Subcutaneous abdominal adipose tissue (tissue), 5 donors: ENCODE data around the gene SKI.

ENCODE experiments used
- H3K27ac ChIP-seq: one replicate; pipeline ENCODE4 v1.7.0; 2013; ENCODE audit warnings: low read depth, mild to moderate bottlenecking, inconsistent platforms, low read length, moderate library complexity
- H3K27me3 ChIP-seq, 5 donors: one replicate each; pipeline ENCODE4 v1.7.0; 2013; ENCODE audit warnings: low read length in 5 of 5, inconsistent platforms in 1 of 5; ENCODE audit not compliant: control insufficient read depth in 5 of 5, insufficient read depth in 4 of 5
- H3K36me3 ChIP-seq, 5 donors: one replicate each; pipeline ENCODE4 v1.7.0; 2013; ENCODE audit warnings: low read length in 5 of 5; ENCODE audit not compliant: control insufficient read depth in 5 of 5, insufficient read depth in 5 of 5
- H3K4me1 ChIP-seq, 5 donors: one replicate each; pipeline ENCODE4 v1.7.0; 2013; ENCODE audit warnings: low read length in 5 of 5, mild to moderate bottlenecking in 3 of 5, moderate library complexity in 1 of 5; ENCODE audit not compliant: control insufficient read depth in 5 of 5, insufficient read depth in 5 of 5
- H3K4me3 ChIP-seq, 5 donors: one replicate each; pipeline ENCODE4 v1.7.0; 2013; ENCODE audit warnings: low read length in 5 of 5, low read depth in 1 of 5
- H3K9ac ChIP-seq, 5 donors: one replicate each; pipeline ENCODE4 v1.7.0; 2013; ENCODE audit warnings: low read length in 5 of 5, mild to moderate bottlenecking in 4 of 5, moderate library complexity in 3 of 5
- H3K9me3 ChIP-seq, 5 donors: one replicate each; pipeline ENCODE4 v1.7.0; 2013; ENCODE audit warnings: low read length in 5 of 5; ENCODE audit not compliant: control insufficient read depth in 5 of 5
- donor health status: healthy.
- donor health status: healthy.
- donor health status: healthy.
- donor health status: healthy.
- donor health status: healthy.

The SKI gene

GRCh38 chr1:2185880-2186855 is 42.0 kb upstream of the SKI start:
- no peaks in the 10 kb centered on the region for H3K27me3 ChIP-seq
- no peaks in the 10 kb centered on the region for H3K9me3 ChIP-seq
- H3K36me3 ChIP-seq = no peaks in the 10 kb centered on the region
- no peak overlapping the region for H3K4me3 ChIP-seq
- H3K4me1 ChIP-seq = peaks cover 1 to 22% (median 21%) of the 10 kb centered on the region in 5 donors
- H3K27ac ChIP-seq = no peak overlapping the region
- H3K9ac ChIP-seq = no peak overlapping the region

GRCh38 chr1:2186901-2187300 is 41.2 kb upstream of the SKI start:
- Histone ChIP-seq H3K4me3 (no peak overlapping the region), H3K27me3 (no peaks in the 10 kb centered on the region), H3K27ac (no peak overlapping the region), H3K9ac (no peak overlapping the region), H3K36me3 (no peaks in the 10 kb centered on the region), H3K9me3 (no peaks in the 10 kb centered on the region), H3K4me1 (peaks cover 1 to 26% (median 22%) of the 10 kb centered on the region in 5 donors)

GRCh38 chr1:2187619-2188018 is 40.5 kb upstream of the SKI start:
- Histone ChIP-seq H3K36me3 (peaks cover 0 to 5% (median 0%) of the 10 kb centered on the region in 5 donors), H3K9me3 (no peaks in the 10 kb centered on the region), H3K27ac (no peak overlapping the region), H3K9ac (no peak overlapping the region), H3K4me3 (no peak overlapping the region), H3K4me1 (peaks cover 1 to 33% (median 29%) of the 10 kb centered on the region in 5 donors), H3K27me3 (no peaks in the 10 kb centered on the region)

- no peak overlapping the region for H3K9ac ChIP-seq
- no peak overlapping the region for H3K4me3 ChIP-seq
- peaks cover 1 to 36% (median 30%) of the 10 kb centered on the region in 5 donors for H3K4me1 ChIP-seq
- H3K27me3 ChIP-seq = no peaks in the 10 kb centered on the region
- H3K36me3 ChIP-seq = peaks cover 0 to 5% (median 0%) of the 10 kb centered on the region in 5 donors
- no peaks in the 10 kb centered on the region for H3K9me3 ChIP-seq
- no peak overlapping the region for H3K27ac ChIP-seq
These were observed 39.8 kb upstream of the SKI start for GRCh38 chr1:2188336-2188735.

GRCh38 chr1:2189459-2190425 is 38.4 kb upstream of the SKI start:
- H3K36me3 ChIP-seq = peaks cover 0 to 5% (median 0%) of the 10 kb centered on the region in 5 donors
- H3K4me1 ChIP-seq = peaks cover 1 to 44% (median 34%) of the 10 kb centered on the region in 5 donors
- no peaks in the 10 kb centered on the region for H3K9me3 ChIP-seq
- peak overlapping the region; percentile 86 for H3K27ac ChIP-seq
- H3K4me3 ChIP-seq = peak overlapping the region; percentile 31 to 75 (median 69)
- H3K27me3 ChIP-seq = no peaks in the 10 kb centered on the region
- peak overlapping the region in 4 of 5 donors; percentile 53 to 77 (median 69) for H3K9ac ChIP-seq

- Histone ChIP-seq H3K4me1 (peaks cover 1 to 51% (median 38%) of the 10 kb centered on the region in 5 donors), H3K4me3 (peak overlapping the region in 4 of 5 donors; percentile 61 to 75 (median 72)), H3K9ac (peak overlapping the region in 3 of 5 donors; percentile 66 to 77 (median 72)), H3K27me3 (no peaks in the 10 kb centered on the region), H3K9me3 (no peaks in the 10 kb centered on the region), H3K27ac (peak overlapping the region; percentile 86), H3K36me3 (peaks cover 0 to 5% (median 0%) of the 10 kb centered on the region in 5 donors)
These were observed 37.6 kb upstream of the SKI start for GRCh38 chr1:2190491-2190976.

GRCh38 chr1:2192031-2192995 is 35.8 kb upstream of the SKI start:
- H3K9ac ChIP-seq = peak overlapping the region in 1 of 5 donors; percentile 15
- no peak overlapping the region for H3K27ac ChIP-seq
- H3K9me3 ChIP-seq = no peaks in the 10 kb centered on the region
- H3K36me3 ChIP-seq = peaks cover 0 to 5% (median 0%) of the 10 kb centered on the region in 5 donors
- no peaks in the 10 kb centered on the region for H3K27me3 ChIP-seq
- H3K4me3 ChIP-seq = no peak overlapping the region
- peaks cover 1 to 57% (median 40%) of the 10 kb centered on the region in 5 donors for H3K4me1 ChIP-seq

GRCh38 chr1:2193514-2194281 is 34.4 kb upstream of the SKI start:
- peaks cover 1 to 59% (median 43%) of the 10 kb centered on the region in 5 donors for H3K4me1 ChIP-seq
- peaks cover 0 to 5% (median 0%) of the 10 kb centered on the region in 5 donors for H3K36me3 ChIP-seq
- no peaks in the 10 kb centered on the region for H3K27me3 ChIP-seq
- peak overlapping the region in 1 of 5 donors; percentile 37 for H3K4me3 ChIP-seq
- no peak overlapping the region for H3K27ac ChIP-seq
- no peaks in the 10 kb centered on the region for H3K9me3 ChIP-seq
- H3K9ac ChIP-seq = peak overlapping the region in 2 of 5 donors; percentile 23 to 52
